ENCODE results near the gene CUX1.
"Not testable (repeated sequence)": the region's sequence is repeated elsewhere in the genome, so short reads cannot be mapped to it uniquely, and the experiment has no call there.

The CUX1 gene

GRCh38 chr7:101792682-101793071 is 24.7 kb upstream of the CUX1 start:
- not testable (repeated sequence) for DNase-seq (ENCODE audit: low read depth in 2 of 2)

GRCh38 chr7:101795461-101795860 is 22.0 kb upstream of the CUX1 start:
- DNase-seq (ENCODE audit: low read depth in 2 of 2), result no peak

- not testable (repeated sequence) for DNase-seq (ENCODE audit: low read depth in 2 of 2)
These were observed 19.3 kb upstream of the CUX1 start for GRCh38 chr7:101798173-101798572.

GRCh38 chr7:101803203-101804087 is 14.0 kb upstream of the CUX1 start:
- DNase-seq (ENCODE audit: low read depth in 2 of 2), result no peak

- DNase-seq (ENCODE audit: low read depth in 2 of 2), result no peak
These were observed 13.1 kb upstream of the CUX1 start for GRCh38 chr7:101804088-101804963.

GRCh38 chr7:101804967-101805366 is 12.5 kb upstream of the CUX1 start:
- DNase-seq (ENCODE audit: low read depth in 2 of 2), result no peak

GRCh38 chr7:101812595-101812994 is 4.8 kb upstream of the CUX1 start:
- DNase-seq (ENCODE audit: low read depth in 2 of 2), result no peak

GRCh38 chr7:101813402-101814019 is 3.9 kb upstream of the CUX1 start:
- DNase-seq (ENCODE audit: low read depth in 2 of 2), result no peak

- DNase-seq (ENCODE audit: low read depth in 2 of 2), result peak in 1 of 2 donors; percentile 26
These were observed 3.1 kb upstream of the CUX1 start for GRCh38 chr7:101814081-101814990.

GRCh38 chr7:101814991-101815825 is 2.2 kb upstream of the CUX1 start:
- DNase-seq (ENCODE audit: low read depth in 2 of 2), result peak; percentile 36 to 39

GRCh38 chr7:101815826-101816594 is 1.4 kb upstream of the CUX1 start:
- peak; percentile 26 to 44 for DNase-seq (ENCODE audit: low read depth in 2 of 2)

- DNase-seq (ENCODE audit: low read depth in 2 of 2), result no peak
These were observed 593 bp upstream of the CUX1 start for GRCh38 chr7:101816595-101817470.

GRCh38 chr7:101818287-101819071 is 1.1 kb downstream of the CUX1 start:
- DNase-seq (ENCODE audit: low read depth in 2 of 2), result no peak

GRCh38 chr7:101819183-101819582 is 1.8 kb downstream of the CUX1 start:
- DNase-seq (ENCODE audit: low read depth in 2 of 2), result no peak

- DNase-seq (ENCODE audit: low read depth in 2 of 2), result no peak
These were observed 2.6 kb downstream of the CUX1 start for GRCh38 chr7:101819913-101820522.

GRCh38 chr7:101820703-101821102 is 3.3 kb downstream of the CUX1 start:
- DNase-seq (ENCODE audit: low read depth in 2 of 2), result no peak

GRCh38 chr7:101822632-101823031 is 5.2 kb downstream of the CUX1 start:
- DNase-seq (ENCODE audit: low read depth in 2 of 2), result not testable (repeated sequence)

Measured in stimulated activated CD4-positive, alpha-beta T cell treated with anti-CD3 and anti-CD28 coated beads, Interleukin-1b, Interleukin-23, amount 100 ng/mL, for 1 hour (primary cell).